K562 (cell line): Measurements from ENCODE around the gene SLC6A9. TPM values are rescaled to one million over a fixed set of nuclear protein-coding genes. Genes with fewer than 3 reads are reported as not detected.
A peak's percentile ranks its signal among the peaks of the same experiment; 100 is the strongest.

Source experiments
- AFF1 ChIP-seq, 2 experiments: fragments of 450-650 bp; IDR thresholded peaks; 2 replicates each; pipeline ENCODE4 v1.6.1; 2018; ENCODE audit warnings: mild to moderate bottlenecking in 2 of 2, low read depth in 1 of 2; ENCODE audit not compliant: partially characterized antibody in 2 of 2
- CBX3 ChIP-seq, 2 experiments: IDR thresholded peaks; 1 replicate in 1 of 2; 2 replicates in 1 of 2; pipeline ENCODE4 v1.6.1; 2012; ENCODE audit warnings: inconsistent platforms in 2 of 2, low read length in 2 of 2, borderline replicate concordance in 1 of 2, control low read depth in 1 of 2
- KDM4B ChIP-seq, 2 experiments: fragments of 450-650 bp in 1 of 2; sonication (generic) in 1 of 2; IDR thresholded peaks; 2 replicates each; pipeline ENCODE4 v1.6.1; 2016 to 2017; ENCODE audit warnings: borderline replicate concordance in 2 of 2, antibody characterized with exemption in 1 of 2, low read depth in 1 of 2, mild to moderate bottlenecking in 1 of 2
- POLR2G ChIP-seq: fragments of 200-400 bp; formaldehyde crosslinking; IDR thresholded peaks from 2 replicates; pipeline ENCODE4 v1.6.1; 2017; ENCODE audit warnings: low read depth, mild to moderate bottlenecking, antibody characterized with exemption, low read length, moderate library complexity
- RCOR1 ChIP-seq, 2 experiments: IDR thresholded peaks; 2 replicates each; pipeline ENCODE4 v1.6.1; 2012; ENCODE audit warnings: low read depth in 2 of 2, low read length in 2 of 2, borderline replicate concordance in 1 of 2, improper control_type of control experiment in 1 of 2
- REST ChIP-seq, 2 experiments: fragments of 450-650 bp; formaldehyde crosslinking in 1 of 2; IDR thresholded peaks; 2 replicates each; pipeline versions ENCODE4 v1.4.0 to v1.6.1; 2014 to 2020; ENCODE audit warnings: mild to moderate bottlenecking in 2 of 2, borderline replicate concordance in 1 of 2, low read depth in 1 of 2
- SMAD4 ChIP-seq: fragments of 250-450 bp; sonication (Bioruptor Pico); conservative IDR thresholded peaks from 2 replicates; pipeline ENCODE4 v1.8.0; 2021; ENCODE audit warnings: inconsistent platforms, mild to moderate bottlenecking, moderate library complexity
- SRF ChIP-seq, 2 experiments: fragments of 250-450, 450-650 bp in 1 of 2; sonication (Bioruptor Pico) in 1 of 2; sonication (generic) in 1 of 2; formaldehyde crosslinking; IDR thresholded peaks; 2 replicates each; pipeline versions ENCODE4 v1.5.0 to v1.5.1; 2020 to 2022; ENCODE audit warnings: mild to moderate bottlenecking in 1 of 2, missing genetic modification reagents in 1 of 2
- U2AF1 ChIP-seq: fragments of 200-400 bp; formaldehyde crosslinking; optimal IDR thresholded peaks from 2 replicates; pipeline ENCODE3; 2017; ENCODE audit warnings: mild to moderate bottlenecking, low read depth, low read length, moderate library complexity
- ZNF263 ChIP-seq: sonication (generic); formaldehyde crosslinking; IDR thresholded peaks from 2 replicates; pipeline ENCODE4 v1.8.0; 2022; ENCODE audit warnings: mild to moderate bottlenecking, missing genetic modification reagents, borderline replicate concordance
- polyA plus RNA-seq, 8 experiments: library from polyadenylated mRNA; depleted of rRNA in 4 of 8; stranded (reverse) in 5 of 8; unstranded in 3 of 8; fragments of >200 nt; fragmentation: Nextera tagmentation in 2 of 8; fragmentation: Illumina TruSeq in 1 of 8; extraction: Ambion mirVana in 2 of 8; extraction: Trizol in 1 of 8; gene quantifications; 2 replicates each; pipeline versions ENCODE4 v1.2.1 to v1.2.3, GENCODE V29; 2011 to 2014; ENCODE audit warnings: inconsistent platforms in 1 of 8, missing spikeins in 1 of 8
- total RNA-seq, 7 experiments: library from RNA; depleted of rRNA in 6 of 7; stranded (reverse); fragments of >200 nt in 6 of 7; fragmentation: Illumina TruSeq in 2 of 7; extraction: Trizol in 2 of 7; gene quantifications; 2 replicates each; pipeline versions ENCODE4 v1.2.1 to v1.2.3, GENCODE V29; 2011 to 2021; ENCODE audit warnings: low replicate concordance in 1 of 7
- TF ChIP-seq, protein P1 (sequence below): sonication (generic); formaldehyde crosslinking; IDR thresholded peaks from 2 replicates; pipeline ENCODE4 v1.8.1; 2023; ENCODE audit warnings: mild to moderate bottlenecking, missing genetic modification reagents

SLC6A9 gene
- total and polyA plus RNA-seq, 9 of the 15 experiments (the other 6 are each of a cell fraction or from before 2014, with no cell fraction given): 0.17 to 18.7 (median 2.9) TPM

GRCh38 chr1:43968348-43968948, 62.8 kb downstream of the SLC6A9 start (continued):
- TF ChIP-seq RCOR1 (IDR thresholded peaks at IDR 0.05; ENCODE audit: borderline replicate concordance in 1 of 2, low read depth in 2 of 2, low read length in 2 of 2) (peak in 1 of 2 experiments; percentile 52; a peak in 1 of 4 replicates), AFF1 (IDR thresholded peaks at IDR 0.05; ENCODE audit: low read depth in 1 of 2, partially characterized antibody in 2 of 2) (peak in 1 of 2 experiments; percentile 95), SRF (CRISPR knock-in tag; IDR thresholded peaks at IDR 0.05) (peak in 1 of 2 experiments; percentile 53; a peak in 1 of 4 replicates), KDM4B (IDR thresholded peaks at IDR 0.05; ENCODE audit: borderline replicate concordance in 2 of 2, low read depth in 1 of 2) (no peak), CBX3 (IDR thresholded peaks at IDR 0.05; ENCODE audit: borderline replicate concordance in 1 of 2, low read length in 2 of 2) (peak; percentile 85 to 91; a peak in 2 of 3 replicates), ZNF263 (CRISPR knock-in tag) (peak; percentile 56), SMAD4 (CRISPR knock-in tag) (0 out of 2 replicates have a peak, but pooled peaks have one; percentile 33), REST (IDR thresholded peaks at IDR 0.05; ENCODE audit: borderline replicate concordance) (peak; percentile 99), REST (CRISPR knock-in tag; IDR thresholded peaks at IDR 0.05; ENCODE audit: low read depth) (peak; percentile 96), U2AF1 (no peak), POLR2G (no peak)
- TF ChIP-seq, protein P1, sequence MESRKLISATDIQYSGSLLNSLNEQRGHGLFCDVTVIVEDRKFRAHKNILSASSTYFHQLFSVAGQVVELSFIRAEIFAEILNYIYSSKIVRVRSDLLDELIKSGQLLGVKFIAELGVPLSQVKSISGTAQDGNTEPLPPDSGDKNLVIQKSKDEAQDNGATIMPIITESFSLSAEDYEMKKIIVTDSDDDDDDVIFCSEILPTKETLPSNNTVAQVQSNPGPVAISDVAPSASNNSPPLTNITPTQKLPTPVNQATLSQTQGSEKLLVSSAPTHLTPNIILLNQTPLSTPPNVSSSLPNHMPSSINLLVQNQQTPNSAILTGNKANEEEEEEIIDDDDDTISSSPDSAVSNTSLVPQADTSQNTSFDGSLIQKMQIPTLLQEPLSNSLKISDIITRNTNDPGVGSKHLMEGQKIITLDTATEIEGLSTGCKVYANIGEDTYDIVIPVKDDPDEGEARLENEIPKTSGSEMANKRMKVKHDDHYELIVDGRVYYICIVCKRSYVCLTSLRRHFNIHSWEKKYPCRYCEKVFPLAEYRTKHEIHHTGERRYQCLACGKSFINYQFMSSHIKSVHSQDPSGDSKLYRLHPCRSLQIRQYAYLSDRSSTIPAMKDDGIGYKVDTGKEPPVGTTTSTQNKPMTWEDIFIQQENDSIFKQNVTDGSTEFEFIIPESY (CRISPR knock-in tag): peak; percentile 84
